Epithelial cell of esophagus (primary cell): ENCODE measurements around the gene SPEN.
A peak's percentile ranks its signal among the peaks of the same experiment; 100 is the strongest.

Experiments used
- DNase-seq: peaks from one replicate; pipeline ENCODE4 v3.0.0; 2010; ENCODE audit warnings: low read depth
- H3K4me3 ChIP-seq: 2 replicates; pipeline ENCODE4 v1.5.1; 2011; ENCODE audit warnings: mild to moderate bottlenecking, low read length, control low read depth
- TF ChIP-seq, protein P1 (sequence below): IDR thresholded peaks from 2 replicates; pipeline ENCODE4 v1.5.1; 2011; ENCODE audit warnings: low read depth, mild to moderate bottlenecking, low read length, control low read depth, inconsistent platforms; ENCODE audit not compliant: insufficient read depth; ENCODE audit errors: missing control alignments

SPEN gene

DNA sequence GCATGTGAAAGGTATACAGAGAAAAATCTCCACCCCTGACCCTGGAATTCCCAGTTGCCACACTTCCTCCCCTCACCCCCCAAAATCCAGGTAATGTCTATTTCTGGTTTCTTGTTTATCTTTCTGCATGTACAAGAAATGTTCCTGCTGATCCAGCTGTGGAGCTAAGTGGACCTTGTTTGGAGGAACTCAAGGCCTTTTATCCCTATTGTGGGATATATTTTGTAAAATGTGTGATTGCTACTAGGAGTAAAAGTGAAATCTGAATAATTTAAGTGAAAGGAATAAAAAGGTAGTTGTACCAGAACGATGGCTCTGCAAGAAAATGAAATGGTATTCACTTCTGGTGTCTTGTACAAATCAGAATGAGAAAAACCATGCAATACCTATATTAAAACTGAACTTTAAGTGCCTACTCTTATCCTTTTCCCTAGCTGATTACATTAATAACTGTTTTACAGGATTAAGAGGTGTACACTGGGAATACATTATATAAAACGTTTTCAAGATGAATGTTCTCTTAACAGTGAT lies 3.0 kb downstream of the SPEN start:
- H3K4me3 ChIP-seq = peak overlapping the region; percentile 98
- peak; percentile 22 for DNase-seq
- TF ChIP-seq, protein P1, sequence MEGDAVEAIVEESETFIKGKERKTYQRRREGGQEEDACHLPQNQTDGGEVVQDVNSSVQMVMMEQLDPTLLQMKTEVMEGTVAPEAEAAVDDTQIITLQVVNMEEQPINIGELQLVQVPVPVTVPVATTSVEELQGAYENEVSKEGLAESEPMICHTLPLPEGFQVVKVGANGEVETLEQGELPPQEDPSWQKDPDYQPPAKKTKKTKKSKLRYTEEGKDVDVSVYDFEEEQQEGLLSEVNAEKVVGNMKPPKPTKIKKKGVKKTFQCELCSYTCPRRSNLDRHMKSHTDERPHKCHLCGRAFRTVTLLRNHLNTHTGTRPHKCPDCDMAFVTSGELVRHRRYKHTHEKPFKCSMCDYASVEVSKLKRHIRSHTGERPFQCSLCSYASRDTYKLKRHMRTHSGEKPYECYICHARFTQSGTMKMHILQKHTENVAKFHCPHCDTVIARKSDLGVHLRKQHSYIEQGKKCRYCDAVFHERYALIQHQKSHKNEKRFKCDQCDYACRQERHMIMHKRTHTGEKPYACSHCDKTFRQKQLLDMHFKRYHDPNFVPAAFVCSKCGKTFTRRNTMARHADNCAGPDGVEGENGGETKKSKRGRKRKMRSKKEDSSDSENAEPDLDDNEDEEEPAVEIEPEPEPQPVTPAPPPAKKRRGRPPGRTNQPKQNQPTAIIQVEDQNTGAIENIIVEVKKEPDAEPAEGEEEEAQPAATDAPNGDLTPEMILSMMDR = no peak

DNA sequence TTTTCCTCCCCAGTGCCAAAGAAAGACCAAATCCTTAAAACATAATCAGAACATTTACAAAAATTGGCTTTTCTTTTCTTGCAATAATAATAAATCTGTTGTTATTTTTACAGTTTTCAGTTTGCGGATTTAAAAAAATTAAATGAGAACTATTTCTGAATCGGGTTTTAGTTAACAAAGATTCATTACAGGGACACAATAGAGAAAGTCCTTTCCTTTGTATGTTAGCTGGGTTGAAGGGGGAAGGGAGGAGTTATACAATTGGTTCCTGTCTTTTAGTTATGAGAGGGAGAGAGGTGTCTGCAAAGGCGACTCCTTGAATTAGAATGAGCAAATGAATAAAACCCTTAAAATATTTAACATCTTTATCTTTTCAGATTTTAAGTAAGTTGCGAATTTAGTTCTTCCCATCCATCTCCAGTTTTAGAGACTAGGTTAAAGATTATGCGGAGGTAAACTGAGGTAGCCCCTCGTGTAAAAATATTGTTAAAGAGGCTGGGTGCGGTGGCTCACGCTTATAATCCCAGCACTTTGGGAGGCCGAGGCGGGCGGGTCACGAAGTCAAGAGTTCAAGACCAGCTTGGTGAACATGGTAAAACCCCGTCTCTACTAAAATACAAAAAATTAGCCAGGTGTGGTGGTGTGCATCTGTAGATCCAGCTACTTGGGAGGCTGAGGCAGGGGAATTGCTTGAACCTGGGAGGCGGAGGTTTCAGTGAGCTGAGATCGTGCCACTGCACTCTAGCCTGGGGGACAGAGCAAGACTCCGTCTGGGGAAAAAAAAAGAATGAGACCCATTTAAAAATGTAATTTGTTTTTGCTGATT lies 3.9 kb downstream of the SPEN start:
- TF ChIP-seq, protein P1 = no peak
- DNase-seq = peak; percentile 27
- peak overlapping the region; percentile 98 for H3K4me3 ChIP-seq

DNA sequence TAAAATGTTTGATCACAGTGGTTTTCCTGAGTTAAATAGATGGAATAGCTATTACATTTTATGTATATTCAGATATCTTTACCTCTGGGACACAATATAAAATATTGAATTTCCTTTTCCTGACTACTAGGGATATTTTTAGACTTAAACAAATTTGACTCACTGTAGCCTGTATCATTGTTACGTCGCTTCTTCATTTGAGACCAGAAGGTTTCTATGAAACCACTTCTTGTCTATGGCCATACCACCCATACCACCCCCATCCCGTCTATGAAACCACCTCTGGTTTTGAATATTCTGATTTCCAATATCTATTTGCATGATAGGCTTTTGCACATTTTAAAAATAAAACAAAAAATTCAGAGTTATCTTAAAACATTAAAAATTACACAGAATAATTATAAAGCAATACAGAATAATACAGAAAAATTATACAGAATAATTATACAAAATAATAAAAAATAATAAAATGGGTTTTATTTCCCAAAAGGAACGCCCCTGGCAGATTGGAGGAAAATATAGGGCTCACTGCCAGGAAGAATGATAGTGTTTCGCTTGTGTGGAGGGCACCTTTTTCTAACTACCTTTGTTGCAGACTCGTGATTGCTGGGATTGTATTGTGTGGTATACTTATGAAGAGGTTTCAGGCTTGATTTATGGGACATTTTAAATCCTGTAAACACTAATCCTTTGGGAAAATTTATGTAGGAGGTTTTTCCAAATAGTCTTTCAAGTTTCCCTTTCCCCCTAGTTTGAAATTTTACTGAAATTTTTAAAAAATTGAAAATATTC lies 4.7 kb downstream of the SPEN start:
- peak; percentile 36 for DNase-seq
- no peak overlapping the region for H3K4me3 ChIP-seq
- TF ChIP-seq, protein P1 = no peak

DNA sequence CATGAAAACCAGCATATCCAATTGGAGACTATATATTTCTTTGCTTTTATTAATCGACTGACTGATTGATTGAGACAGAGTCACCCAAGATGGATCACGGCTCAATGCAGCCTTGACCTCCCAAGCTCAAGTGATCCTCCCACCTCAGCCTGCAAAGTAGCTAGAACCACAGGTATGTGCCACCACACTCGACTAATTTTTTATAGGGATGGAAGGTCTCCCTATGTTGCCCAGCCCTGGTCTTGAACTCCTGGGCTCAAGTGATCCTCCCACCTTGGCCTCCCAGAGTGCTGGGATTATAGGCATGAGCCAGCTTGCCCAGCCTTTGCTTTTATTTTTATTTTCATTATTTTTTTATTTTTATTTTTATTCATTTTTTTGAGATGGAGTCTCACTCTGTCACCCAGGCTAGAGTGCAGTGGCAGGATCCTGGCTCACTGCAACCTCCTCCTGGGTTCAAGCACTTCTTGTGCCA lies 5.4 kb downstream of the SPEN start:
- TF ChIP-seq, protein P1 = no peak
- DNase-seq = no peak
- H3K4me3 ChIP-seq = no peak overlapping the region

DNA sequence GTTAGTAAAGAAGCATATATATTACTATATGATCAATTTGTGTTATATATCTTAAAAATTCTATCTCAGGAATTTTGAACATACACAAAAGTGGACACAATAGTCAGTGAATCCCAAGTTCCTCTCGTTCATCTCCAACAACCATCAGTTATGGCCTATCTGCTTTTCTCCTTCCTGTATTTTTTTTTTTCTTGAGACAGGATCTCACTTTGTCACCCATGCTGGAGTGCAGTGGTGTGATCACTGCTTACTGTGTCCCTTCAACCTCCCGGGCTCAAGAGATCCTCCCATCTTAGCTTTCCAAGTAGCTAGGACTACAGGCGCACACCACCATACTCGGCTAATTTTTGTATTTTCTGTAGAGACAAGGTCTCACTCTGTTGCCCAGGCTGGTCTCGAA lies 9.4 kb downstream of the SPEN start:
- TF ChIP-seq, protein P1 = no peak
- no peak for DNase-seq
- H3K4me3 ChIP-seq = no peak overlapping the region

DNA sequence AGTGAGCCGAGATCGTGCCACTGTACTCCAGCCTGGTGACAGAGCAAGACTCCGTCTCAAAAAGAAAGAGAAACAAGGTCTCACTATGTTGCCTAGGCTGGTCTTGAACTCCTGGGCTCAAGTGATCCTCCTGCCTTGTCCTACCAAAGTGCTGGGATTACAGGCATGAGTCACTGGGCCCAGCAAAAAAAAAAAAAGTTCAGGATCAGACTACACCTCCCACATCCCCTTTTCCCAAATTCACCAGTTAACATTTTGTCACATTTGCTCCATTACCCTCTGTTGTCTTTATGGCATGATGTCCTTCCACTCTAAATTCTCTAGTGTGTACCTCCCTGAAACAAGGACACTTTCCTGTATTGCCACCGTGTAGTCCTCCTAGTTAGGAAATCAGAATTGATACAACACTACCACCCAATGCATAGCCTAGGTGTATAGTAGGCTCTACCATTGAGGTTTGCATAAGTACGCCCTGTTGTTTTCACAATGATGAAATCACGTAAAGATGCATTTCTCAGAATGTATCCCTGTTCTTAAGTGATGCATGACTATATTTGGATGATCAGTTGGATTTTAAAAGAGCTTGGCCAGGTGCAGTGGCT lies 10.7 kb downstream of the SPEN start:
- DNase-seq = no peak
- TF ChIP-seq, protein P1 = no peak
- no peak overlapping the region for H3K4me3 ChIP-seq
